GM23338 (cell line): Measurements from ENCODE around the gene EXOC3L2. TPM values are rescaled to one million over a fixed set of nuclear protein-coding genes. Genes with fewer than 3 reads are reported as not detected.
A peak's percentile ranks its signal among the peaks of the same experiment; 100 is the strongest.

Source experiments
- ATAC-seq: fragments of 200-7000 bp; cut with Tn5 transposase; 3 replicates; pipeline ENCODE4 v1.9.1; 2020
- DNase-seq: peaks from one replicate; pipeline ENCODE4 v3.0.0-alpha.2; 2015; ENCODE audit warnings: low spot score
- H2AFZ ChIP-seq: fragments of 200-600 bp; sonication (generic); 2 replicates; pipeline ENCODE4 v1.8.0; 2016; ENCODE audit warnings: antibody characterized with exemption, mild to moderate bottlenecking, moderate library complexity
- H3F3A ChIP-seq: fragments of 200-600 bp; sonication (generic); replicated peaks from 2 replicates; pipeline ENCODE4 v1.8.0; 2017; ENCODE audit warnings: antibody characterized with exemption, mixed run types, low read depth
- H3K27ac ChIP-seq: fragments of 200-600 bp; sonication (generic); 2 replicates; pipeline ENCODE4 v1.6.1; 2016; ENCODE audit warnings: low read depth
- H3K27me3 ChIP-seq: fragments of 200-600 bp; sonication (generic); 2 replicates; pipeline ENCODE4 v1.8.0; 2016; ENCODE audit warnings: mild to moderate bottlenecking, mixed run types, moderate library complexity; ENCODE audit not compliant: insufficient read depth
- H3K36me3 ChIP-seq: fragments of 200-600 bp; sonication (generic); 2 replicates; pipeline ENCODE4 v1.8.0; 2016; ENCODE audit warnings: mild to moderate bottlenecking; ENCODE audit not compliant: insufficient read depth
- H3K4me1 ChIP-seq: fragments of 200-600 bp; sonication (generic); 2 replicates; pipeline ENCODE4 v1.8.0; 2016; ENCODE audit warnings: mild to moderate bottlenecking, moderate library complexity; ENCODE audit not compliant: insufficient read depth
- H3K4me2 ChIP-seq: fragments of 200-600 bp; sonication (generic); 2 replicates; pipeline ENCODE4 v1.7.1; 2017; ENCODE audit warnings: mixed run types
- H3K4me3 ChIP-seq: fragments of 200-600 bp; sonication (generic); 2 replicates; pipeline ENCODE4 v1.6.1; 2016; ENCODE audit warnings: mixed run types
- H3K79me2 ChIP-seq: fragments of 200-600 bp; sonication (generic); replicated peaks from 2 replicates; pipeline ENCODE4 v1.8.0; 2017; ENCODE audit warnings: mild to moderate bottlenecking; ENCODE audit not compliant: insufficient read depth
- H3K9me2 ChIP-seq: fragments of 200-600 bp; sonication (generic); 2 replicates; pipeline ENCODE4 v1.8.0; 2017; ENCODE audit not compliant: insufficient read depth
- H4K20me1 ChIP-seq: fragments of 200-600 bp; sonication (generic); replicated peaks from 2 replicates; pipeline ENCODE4 v1.8.0; 2017; ENCODE audit warnings: mild to moderate bottlenecking; ENCODE audit not compliant: insufficient read depth
- H3K27ac Mint-ChIP-seq: 2 replicates; pipeline ENCODE4 v1.8.0; 2020; ENCODE audit warnings: inconsistent platforms, mild to moderate bottlenecking, moderate library complexity, mixed read lengths
- H3K27me3 Mint-ChIP-seq: 3 replicates; pipeline ENCODE4 v1.8.0; 2022; ENCODE audit warnings: low read depth, mild to moderate bottlenecking, moderate library complexity, mixed read lengths, inconsistent platforms; ENCODE audit not compliant: insufficient read depth, poor library complexity
- H3K36me3 Mint-ChIP-seq: 3 replicates; pipeline ENCODE4 v1.8.0; 2021; ENCODE audit warnings: low read depth, mild to moderate bottlenecking, inconsistent platforms, moderate library complexity, mixed read lengths
- H3K4me1 Mint-ChIP-seq: 3 replicates; pipeline ENCODE4 v1.8.0; 2020; ENCODE audit warnings: mild to moderate bottlenecking, inconsistent platforms, mixed read lengths
- H3K4me3 Mint-ChIP-seq: 3 replicates; pipeline ENCODE4 v1.8.0; 2021; ENCODE audit warnings: moderate library complexity, mild to moderate bottlenecking, inconsistent platforms, mixed read lengths
- H3K9me3 Mint-ChIP-seq: 3 replicates; pipeline ENCODE4 v1.8.0; 2020; ENCODE audit warnings: moderate library complexity, mild to moderate bottlenecking, inconsistent platforms, mixed read lengths
- EZH2 ChIP-seq: fragments of 200-600 bp; sonication (generic); IDR thresholded peaks from one replicate; pipeline ENCODE4 v1.8.0; 2017; ENCODE audit warnings: antibody characterized with exemption, mild to moderate bottlenecking, low read depth; ENCODE audit not compliant: unreplicated experiment
- JUNB ChIP-seq: IDR thresholded peaks from one replicate; pipeline ENCODE4 v1.6.1; 2016; ENCODE audit warnings: antibody characterized with exemption; ENCODE audit not compliant: unreplicated experiment
- NANOG ChIP-seq: IDR thresholded peaks from 2 replicates; pipeline ENCODE4 v1.6.1; 2016; ENCODE audit warnings: antibody characterized with exemption, borderline replicate concordance
- POLR2AphosphoS5 ChIP-seq: IDR thresholded peaks from 2 replicates; pipeline ENCODE4 v1.6.1; 2016; ENCODE audit warnings: antibody characterized with exemption, low read depth
- REST ChIP-seq: IDR thresholded peaks from one replicate; pipeline ENCODE4 v1.6.1; 2018; ENCODE audit warnings: antibody characterized with exemption; ENCODE audit not compliant: unreplicated experiment
- STAT1 ChIP-seq: IDR thresholded peaks from one replicate; pipeline ENCODE4 v1.6.1; 2016; ENCODE audit warnings: antibody characterized with exemption; ENCODE audit not compliant: unreplicated experiment
- ZNF114 ChIP-seq: fragments of 250-450 bp; sonication (Bioruptor Pico); IDR thresholded peaks from 2 replicates; pipeline ENCODE4 v1.5.0; 2020; ENCODE audit warnings: mild to moderate bottlenecking, moderate library complexity
- ZNF331 ChIP-seq: fragments of 250-450 bp; sonication (Bioruptor Pico); IDR thresholded peaks from 2 replicates; pipeline ENCODE4 v1.5.0; 2020; ENCODE audit warnings: low read depth, mild to moderate bottlenecking, moderate library complexity
- polyA plus RNA-seq: library from polyadenylated mRNA; unstranded; fragments of >200 nt; fragmentation: Nextera tagmentation; extraction: Ambion mirVana; gene quantifications from 2 replicates; pipeline ENCODE4 v1.2.1, GENCODE V29; 2016
- total RNA-seq: library from RNA; depleted of rRNA; stranded (reverse); fragments of >200 nt; shearing (Covaris generic); gene quantifications from 2 replicates; pipeline ENCODE4 v1.2.3, GENCODE V29; 2014
- TF ChIP-seq, protein P1 (sequence below): IDR thresholded peaks from 2 replicates; pipeline ENCODE4 v1.6.1; 2016; ENCODE audit warnings: antibody characterized with exemption
- TF ChIP-seq, protein P2 (sequence below), 2 experiments: fragments of 200-600 bp in 1 of 2; sonication (generic) in 1 of 2; conservative IDR thresholded peaks; 2 replicates each; pipeline versions ENCODE4 v1.5.1 to v1.6.1; 2016 to 2017; ENCODE audit warnings: antibody characterized with exemption in 2 of 2, low read depth in 2 of 2, mild to moderate bottlenecking in 2 of 2, moderate library complexity in 1 of 2

Gene EXOC3L2
- total and polyA plus RNA-seq, 2 experiments from 2014 or later = 2.8 to 3.2 TPM

- Histone ChIP-seq H3K27ac (no peak within 1 kb of the TSS), H3K9me2 (no peaks in the 10 kb centered on the region), H3K27me3 (peaks cover 20% of the 10 kb centered on the region), H3K36me3 (no peaks in the 10 kb centered on the region), H3K4me2 (peak within 1 kb of the TSS; percentile 92), H3F3A (peaks cover 4% of the 10 kb centered on the region; the same call in 1 of the 2 replicates), H2AFZ (peak within 1 kb of the TSS; percentile 97), H4K20me1 (peaks cover 10% of the 10 kb centered on the region), H3K4me1 (peaks cover 7% of the 10 kb centered on the region; the same call in 1 of the 2 replicates), H3K79me2 (peaks cover 25% of the 10 kb centered on the region), H3K4me3 (peak within 1 kb of the TSS; percentile 80)
- peak; percentile 31 for ATAC-seq
- no peaks in the 10 kb centered on the region for H3K9me3 Mint-ChIP-seq
- no peak within 1 kb of the TSS for H3K27ac Mint-ChIP-seq
- peak within 1 kb of the TSS; percentile 81 for H3K4me3 Mint-ChIP-seq
- H3K36me3 Mint-ChIP-seq = no peaks in the 10 kb centered on the region
- peaks cover 16% of the 10 kb centered on the region for H3K4me1 Mint-ChIP-seq
- DNase-seq = peak; percentile 70
- TF ChIP-seq EZH2 (no peak), POLR2AphosphoS5 (peak; percentile 55)
- H3K27me3 Mint-ChIP-seq = peaks cover 21% of the 10 kb centered on the region
Observed at GRCh38 chr19:45250832-45251451, 5.7 kb upstream of the EXOC3L2 start, which contains the start of gene MARK4. TSS of gene MARK4 (plus strand) at chr19:45251271. CDS start at chr19:45251589, 318 bp downstream.

DNA sequence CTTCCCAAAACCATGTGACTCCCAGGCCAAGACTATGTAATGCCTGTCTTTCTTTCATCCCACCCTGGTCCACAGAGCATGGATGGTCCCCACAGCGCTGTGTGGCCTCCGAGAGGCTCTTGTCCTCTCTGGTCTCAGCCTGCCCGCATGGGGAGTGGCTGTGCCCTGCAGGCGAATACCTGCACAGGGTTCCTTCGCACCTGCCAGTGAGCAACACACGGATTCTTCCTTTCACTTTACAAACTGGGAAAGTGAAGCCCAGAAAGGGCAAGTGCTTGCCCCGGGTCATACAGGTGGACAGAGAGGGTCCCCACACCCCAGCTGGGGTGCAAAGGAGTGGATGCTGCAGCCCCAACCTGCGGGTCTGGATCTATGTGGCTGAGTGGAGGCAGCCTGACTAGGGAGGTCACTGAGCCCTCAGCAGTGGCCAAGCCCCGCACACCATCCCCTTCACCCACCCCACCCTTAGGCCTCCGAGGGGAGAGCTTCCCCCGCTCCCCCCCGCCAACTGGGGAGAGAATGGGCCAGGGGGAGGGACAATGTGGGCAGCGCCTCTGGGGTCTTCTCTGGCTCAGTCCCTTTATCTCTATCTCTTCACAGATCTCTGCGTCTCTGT is 5.1 kb upstream of the EXOC3L2 start:
- Histone ChIP-seq H3K27me3 (peaks cover 20% of the 10 kb centered on the region), H3K4me2 (peak overlapping the region; percentile 88), H4K20me1 (peaks cover 10% of the 10 kb centered on the region), H3K9me2 (no peaks in the 10 kb centered on the region), H3K79me2 (peaks cover 20% of the 10 kb centered on the region), H2AFZ (peak overlapping the region; percentile 97), H3K27ac (no peak overlapping the region), H3K4me1 (peaks cover 7% of the 10 kb centered on the region; the same call in 1 of the 2 replicates), H3K4me3 (peak overlapping the region; percentile 67), H3F3A (peaks cover 4% of the 10 kb centered on the region; the same call in 1 of the 2 replicates), H3K36me3 (no peaks in the 10 kb centered on the region)
- Mint-ChIP-seq H3K27ac (no peak overlapping the region), H3K4me1 (peaks cover 16% of the 10 kb centered on the region), H3K36me3 (no peaks in the 10 kb centered on the region), H3K9me3 (no peaks in the 10 kb centered on the region), H3K4me3 (peak overlapping the region; percentile 81), H3K27me3 (peaks cover 20% of the 10 kb centered on the region)
- DNase-seq (peak; percentile 37), ATAC-seq (peak; percentile 3; the same call in 2 of the 3 replicates)
- no peak for TF ChIP-seq JUNB
- no peak for TF ChIP-seq ZNF114 (CRISPR knock-in tag)
- no peak for TF ChIP-seq ZNF331 (CRISPR knock-in tag)
- TF ChIP-seq, protein P1, sequence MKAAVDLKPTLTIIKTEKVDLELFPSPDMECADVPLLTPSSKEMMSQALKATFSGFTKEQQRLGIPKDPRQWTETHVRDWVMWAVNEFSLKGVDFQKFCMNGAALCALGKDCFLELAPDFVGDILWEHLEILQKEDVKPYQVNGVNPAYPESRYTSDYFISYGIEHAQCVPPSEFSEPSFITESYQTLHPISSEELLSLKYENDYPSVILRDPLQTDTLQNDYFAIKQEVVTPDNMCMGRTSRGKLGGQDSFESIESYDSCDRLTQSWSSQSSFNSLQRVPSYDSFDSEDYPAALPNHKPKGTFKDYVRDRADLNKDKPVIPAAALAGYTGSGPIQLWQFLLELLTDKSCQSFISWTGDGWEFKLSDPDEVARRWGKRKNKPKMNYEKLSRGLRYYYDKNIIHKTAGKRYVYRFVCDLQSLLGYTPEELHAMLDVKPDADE = no peak
- no peak for TF ChIP-seq STAT1
- TF ChIP-seq REST = no peak
- TF ChIP-seq NANOG = no peak
- no peak for TF ChIP-seq POLR2AphosphoS5
- TF ChIP-seq, protein P2, sequence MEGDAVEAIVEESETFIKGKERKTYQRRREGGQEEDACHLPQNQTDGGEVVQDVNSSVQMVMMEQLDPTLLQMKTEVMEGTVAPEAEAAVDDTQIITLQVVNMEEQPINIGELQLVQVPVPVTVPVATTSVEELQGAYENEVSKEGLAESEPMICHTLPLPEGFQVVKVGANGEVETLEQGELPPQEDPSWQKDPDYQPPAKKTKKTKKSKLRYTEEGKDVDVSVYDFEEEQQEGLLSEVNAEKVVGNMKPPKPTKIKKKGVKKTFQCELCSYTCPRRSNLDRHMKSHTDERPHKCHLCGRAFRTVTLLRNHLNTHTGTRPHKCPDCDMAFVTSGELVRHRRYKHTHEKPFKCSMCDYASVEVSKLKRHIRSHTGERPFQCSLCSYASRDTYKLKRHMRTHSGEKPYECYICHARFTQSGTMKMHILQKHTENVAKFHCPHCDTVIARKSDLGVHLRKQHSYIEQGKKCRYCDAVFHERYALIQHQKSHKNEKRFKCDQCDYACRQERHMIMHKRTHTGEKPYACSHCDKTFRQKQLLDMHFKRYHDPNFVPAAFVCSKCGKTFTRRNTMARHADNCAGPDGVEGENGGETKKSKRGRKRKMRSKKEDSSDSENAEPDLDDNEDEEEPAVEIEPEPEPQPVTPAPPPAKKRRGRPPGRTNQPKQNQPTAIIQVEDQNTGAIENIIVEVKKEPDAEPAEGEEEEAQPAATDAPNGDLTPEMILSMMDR (conservative IDR thresholded peaks at IDR 0.05; ENCODE audit: low read depth in 2 of 2) = no peak
